ENCODE data around the gene TRAK1. TPM values are rescaled to one million over a fixed set of nuclear protein-coding genes. Genes with fewer than 3 reads are reported as not detected.

Gene TRAK1
- total and polyA plus RNA-seq, 7 donors, result 17.6 to 42.7 (median 31.8) TPM

DNA sequence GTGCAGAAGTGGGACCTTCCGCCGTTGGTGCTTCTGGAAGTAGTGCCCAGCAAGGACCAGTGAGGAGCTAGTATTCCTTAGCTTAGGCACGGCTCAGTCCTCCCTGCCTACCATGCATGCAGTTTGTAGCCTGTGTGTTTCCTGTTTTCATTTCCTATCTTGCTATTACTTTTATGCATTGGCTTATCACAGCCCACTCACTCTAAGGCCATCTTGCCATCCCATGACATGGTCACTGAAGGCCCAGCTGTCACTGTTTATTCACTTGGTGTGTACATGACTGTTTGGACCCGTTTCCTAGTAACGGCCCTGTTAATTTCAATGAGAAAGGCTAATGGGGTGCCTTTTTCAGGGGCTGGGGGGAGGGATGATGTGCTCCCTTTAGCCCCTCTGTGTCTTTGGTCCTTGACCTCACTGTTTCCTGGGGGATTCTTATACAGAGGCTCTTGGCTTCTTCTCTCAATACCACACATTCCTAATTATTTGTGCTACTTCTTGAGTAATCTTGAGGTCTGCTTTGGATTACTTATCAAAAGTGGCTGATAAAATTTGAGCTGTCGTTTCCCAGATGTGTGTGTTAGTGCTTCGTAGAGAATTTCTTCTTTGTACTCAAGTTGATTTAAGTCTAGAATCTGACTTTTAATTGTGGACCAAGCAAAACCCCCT lies 24.5 kb upstream of the TRAK1 start:
- peak overlapping the region; percentile 67 to 93 (median 86) for H3K27ac ChIP-seq
- 52 to 64% methylated on average over 7 of the region's 7 CpGs for WGBS, 2 donors
- no peaks in the 10 kb centered on the region for H3K36me3 ChIP-seq
- H3K4me3 ChIP-seq, result peak overlapping the region in 1 of 4 donors; percentile 6
- intact Hi-C loops (cut with DNase I), result no loop called here
- H3K27me3 ChIP-seq, result no peaks in the 10 kb centered on the region
- peaks cover 0 to 78% (median 74%) of the 10 kb centered on the region in 4 donors for H3K4me1 ChIP-seq
- no peak for DNase-seq
- no peak for TF ChIP-seq POLR2A (IDR thresholded peaks at IDR 0.05)
- no peak for TF ChIP-seq EP300 (IDR thresholded peaks at IDR 0.05)
- TF ChIP-seq, protein P1, sequence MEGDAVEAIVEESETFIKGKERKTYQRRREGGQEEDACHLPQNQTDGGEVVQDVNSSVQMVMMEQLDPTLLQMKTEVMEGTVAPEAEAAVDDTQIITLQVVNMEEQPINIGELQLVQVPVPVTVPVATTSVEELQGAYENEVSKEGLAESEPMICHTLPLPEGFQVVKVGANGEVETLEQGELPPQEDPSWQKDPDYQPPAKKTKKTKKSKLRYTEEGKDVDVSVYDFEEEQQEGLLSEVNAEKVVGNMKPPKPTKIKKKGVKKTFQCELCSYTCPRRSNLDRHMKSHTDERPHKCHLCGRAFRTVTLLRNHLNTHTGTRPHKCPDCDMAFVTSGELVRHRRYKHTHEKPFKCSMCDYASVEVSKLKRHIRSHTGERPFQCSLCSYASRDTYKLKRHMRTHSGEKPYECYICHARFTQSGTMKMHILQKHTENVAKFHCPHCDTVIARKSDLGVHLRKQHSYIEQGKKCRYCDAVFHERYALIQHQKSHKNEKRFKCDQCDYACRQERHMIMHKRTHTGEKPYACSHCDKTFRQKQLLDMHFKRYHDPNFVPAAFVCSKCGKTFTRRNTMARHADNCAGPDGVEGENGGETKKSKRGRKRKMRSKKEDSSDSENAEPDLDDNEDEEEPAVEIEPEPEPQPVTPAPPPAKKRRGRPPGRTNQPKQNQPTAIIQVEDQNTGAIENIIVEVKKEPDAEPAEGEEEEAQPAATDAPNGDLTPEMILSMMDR (IDR thresholded peaks at IDR 0.05), result no peak
- peak in 1 of 4 donors; percentile 5 for TF ChIP-seq POLR2AphosphoS5 (IDR thresholded peaks at IDR 0.05)
- H3K9me3 ChIP-seq, result no peaks in the 10 kb centered on the region

DNA sequence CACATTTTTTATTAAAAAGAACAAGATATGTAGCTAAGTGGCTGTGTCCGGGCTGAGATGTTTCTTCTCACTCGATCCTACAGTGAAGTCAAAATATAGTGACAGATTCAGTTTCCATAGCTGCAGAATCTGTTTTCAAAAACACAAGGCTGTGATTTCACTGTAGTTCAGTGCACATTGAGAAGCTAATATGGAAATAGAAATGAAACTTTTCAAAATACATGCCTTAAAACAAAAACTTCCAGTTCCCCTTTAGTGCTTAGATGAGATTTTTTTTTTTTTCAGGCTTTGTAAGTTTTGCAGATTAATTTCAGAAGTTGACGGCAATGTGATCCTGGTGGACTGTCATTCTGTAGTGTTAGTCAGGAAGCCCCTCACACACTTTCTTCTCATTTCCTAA lies 23.8 kb upstream of the TRAK1 start:
- Histone ChIP-seq H3K27ac (peak overlapping the region; percentile 67 to 93 (median 86)), H3K27me3 (no peaks in the 10 kb centered on the region), H3K4me1 (peaks cover 0 to 78% (median 74%) of the 10 kb centered on the region in 4 donors), H3K4me3 (peak overlapping the region in 1 of 4 donors; percentile 6), H3K36me3 (no peaks in the 10 kb centered on the region), H3K9me3 (no peaks in the 10 kb centered on the region)
- no peak for DNase-seq
- WGBS, 2 donors, result 42 to 60% methylated on average over 3 of the region's 3 CpGs
- intact Hi-C loops (cut with DNase I), result no loop called here
- TF ChIP-seq POLR2AphosphoS5 (IDR thresholded peaks at IDR 0.05) (peak in 1 of 4 donors; percentile 56), EP300 (IDR thresholded peaks at IDR 0.05) (no peak)

DNA sequence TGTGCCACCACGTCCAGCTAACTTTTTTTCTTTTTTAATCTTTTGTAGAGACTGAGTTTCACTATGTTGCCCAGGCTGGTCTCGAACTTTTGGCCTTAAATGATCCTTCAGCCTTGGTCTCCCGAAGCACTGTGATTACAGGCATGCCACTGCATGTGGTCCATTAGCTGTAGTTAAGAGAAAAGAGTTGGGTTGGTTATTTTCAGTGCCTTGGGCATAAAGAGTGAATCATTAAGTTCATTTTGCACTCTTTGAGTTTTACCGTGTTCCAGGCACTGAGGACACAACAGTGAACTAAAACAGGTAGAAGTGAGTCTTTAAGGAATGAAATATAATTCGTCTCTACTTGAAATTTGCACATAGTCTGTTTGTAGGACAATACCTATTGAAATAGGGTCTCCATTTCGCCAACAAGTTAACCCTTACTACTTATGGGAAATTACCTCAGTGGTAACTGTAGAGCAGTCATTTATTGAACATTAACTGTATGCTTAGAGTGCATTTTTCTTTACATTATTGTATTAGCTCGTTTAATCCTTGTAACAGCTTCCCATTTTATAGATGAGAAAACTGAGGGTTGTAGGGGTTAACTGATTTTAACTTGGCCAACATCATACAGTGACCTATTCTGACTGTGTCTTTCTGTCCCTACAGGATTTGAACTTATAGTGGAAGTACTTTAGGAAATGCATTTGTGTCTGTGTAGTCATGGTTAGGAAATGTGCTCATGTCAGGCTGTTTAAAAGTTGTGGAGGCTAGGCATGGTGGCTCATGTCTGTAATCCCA lies 22.7 kb upstream of the TRAK1 start:
- Histone ChIP-seq H3K9me3 (no peaks in the 10 kb centered on the region), H3K4me1 (peaks cover 0 to 80% (median 76%) of the 10 kb centered on the region in 4 donors), H3K36me3 (no peaks in the 10 kb centered on the region), H3K27me3 (no peaks in the 10 kb centered on the region), H3K27ac (peak overlapping the region; percentile 67 to 93 (median 86)), H3K4me3 (no peak overlapping the region)
- no peak for DNase-seq
- intact Hi-C loops (cut with DNase I), result no loop called here
- TF ChIP-seq, protein P1 (IDR thresholded peaks at IDR 0.05), result no peak
- TF ChIP-seq POLR2A (IDR thresholded peaks at IDR 0.05), result no peak
- no peak for TF ChIP-seq EP300 (IDR thresholded peaks at IDR 0.05)
- 89 to 93% methylated on average over 7 of the region's 7 CpGs for WGBS, 2 donors

DNA sequence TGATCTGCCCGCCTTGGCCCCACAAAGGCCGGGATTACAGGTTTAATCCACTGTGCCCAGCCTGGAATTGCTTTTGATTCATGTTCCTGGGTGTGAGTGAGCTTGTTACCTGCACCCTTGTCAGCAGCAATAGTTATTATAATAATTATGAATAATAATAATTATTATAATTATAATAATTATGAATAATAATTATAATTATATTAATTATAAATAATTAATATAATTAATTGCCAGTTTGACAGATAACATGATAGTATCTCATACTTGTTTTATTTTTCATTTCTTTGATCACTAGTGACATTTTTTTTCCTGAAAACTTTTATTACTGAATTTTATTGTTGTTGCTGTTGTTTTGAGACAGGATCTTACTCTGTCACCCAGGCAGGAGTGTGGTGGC lies 21.1 kb upstream of the TRAK1 start:
- no peak for DNase-seq
- Histone ChIP-seq H3K27me3 (no peaks in the 10 kb centered on the region), H3K9me3 (no peaks in the 10 kb centered on the region), H3K27ac (peak overlapping the region; percentile 36 to 93 (median 87)), H3K36me3 (no peaks in the 10 kb centered on the region), H3K4me3 (no peak overlapping the region), H3K4me1 (peaks cover 0 to 88% (median 85%) of the 10 kb centered on the region in 4 donors)
- WGBS, 2 donors, result 88 to 96% methylated on average over 2 of the region's 2 CpGs
- intact Hi-C loops (cut with DNase I), result loop anchor here (10.0 kb wide), 1 partner anchor 1615 kb away; the partner anchor contains the start of gene RPL14
- no peak for TF ChIP-seq POLR2AphosphoS5 (IDR thresholded peaks at IDR 0.05)

DNA sequence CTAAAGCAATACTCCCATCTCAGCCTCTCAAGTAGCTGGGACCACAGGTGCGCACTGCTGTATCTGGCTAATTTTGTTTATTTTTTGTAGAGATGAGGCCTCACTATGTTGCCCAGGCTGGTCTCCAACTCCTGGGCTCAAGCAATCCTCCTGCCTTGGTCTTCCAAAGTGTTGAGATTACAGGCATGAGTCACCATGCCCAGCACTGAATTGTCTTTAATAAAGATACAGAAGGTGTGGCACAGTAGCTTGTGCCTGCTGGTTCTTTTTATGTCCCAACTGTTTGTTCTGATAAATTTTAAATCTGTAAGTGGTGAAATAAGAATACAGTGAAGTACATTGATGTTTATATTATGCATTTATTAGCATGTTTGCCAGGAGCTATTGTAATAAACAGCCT lies 20.6 kb upstream of the TRAK1 start:
- Histone ChIP-seq H3K27me3 (no peaks in the 10 kb centered on the region), H3K4me3 (no peak overlapping the region), H3K4me1 (peaks cover 0 to 92% (median 87%) of the 10 kb centered on the region in 4 donors), H3K9me3 (no peaks in the 10 kb centered on the region), H3K36me3 (no peaks in the 10 kb centered on the region), H3K27ac (peak overlapping the region; percentile 76 to 93 (median 87))
- intact Hi-C loops (cut with DNase I), result loop anchor here (10.0 kb wide), 1 partner anchor 1616 kb away; the partner anchor contains the start of gene RPL14
- TF ChIP-seq POLR2AphosphoS5 (IDR thresholded peaks at IDR 0.05) (no peak), POLR2A (IDR thresholded peaks at IDR 0.05) (no peak), EP300 (IDR thresholded peaks at IDR 0.05) (no peak)
- TF ChIP-seq, protein P1 (IDR thresholded peaks at IDR 0.05), result no peak
- no peak for DNase-seq
- WGBS, 2 donors, result 23 to 78% methylated on average over 1 of the region's 1 CpG
